HepG2 (cell line): ENCODE measurements around the gene KDELR3. TPM values are rescaled to one million over a fixed set of nuclear protein-coding genes. Genes with fewer than 3 reads are reported as not detected.

ENCODE experiments used
- ATM ChIP-seq: fragments of 450-650 bp; IDR thresholded peaks from 2 replicates; pipeline ENCODE4 v1.7.1; 2017; ENCODE audit warnings: mild to moderate bottlenecking, borderline replicate concordance
- CBX2 ChIP-seq, 2 experiments: fragments of 200-600 bp in 1 of 2; sonication (generic); formaldehyde crosslinking in 1 of 2; IDR thresholded peaks; 2 replicates each; pipeline versions ENCODE4 v1.7.0 to v1.8.1; 2018 to 2022; ENCODE audit warnings: low read depth in 2 of 2, low read length in 1 of 2, mild to moderate bottlenecking in 1 of 2, missing genetic modification reagents in 1 of 2
- CEBPG ChIP-seq: IDR thresholded peaks from 2 replicates; pipeline ENCODE4 v1.6.1; 2016
- ELF4 ChIP-seq: sonication (generic); formaldehyde crosslinking; IDR thresholded peaks from 2 replicates; pipeline ENCODE4 v1.5.0; 2020; ENCODE audit warnings: missing genetic modification reagents, mild to moderate bottlenecking, moderate library complexity, borderline replicate concordance
- ETV5 ChIP-seq: IDR thresholded peaks from 2 replicates; pipeline ENCODE4 v1.6.1; 2018; ENCODE audit warnings: missing biosample characterization, missing genetic modification reagents, inconsistent platforms, borderline replicate concordance
- FOXC1 ChIP-seq: sonication (generic); formaldehyde crosslinking; IDR thresholded peaks from 2 replicates; pipeline ENCODE4 v1.8.0; 2022; ENCODE audit warnings: mild to moderate bottlenecking, missing genetic modification reagents, borderline replicate concordance
- FOXK1 ChIP-seq: sonication (generic); formaldehyde crosslinking; IDR thresholded peaks from 2 replicates; pipeline ENCODE4 v1.4.0; 2020; ENCODE audit warnings: low read depth, missing genetic modification reagents, borderline replicate concordance
- GTF2F1 ChIP-seq: fragments of 150-350 bp; IDR thresholded peaks from 2 replicates; pipeline ENCODE4 v1.6.1; 2014; ENCODE audit warnings: low read length
- HINFP ChIP-seq: sonication (generic); formaldehyde crosslinking; IDR thresholded peaks from 2 replicates; pipeline ENCODE4 v1.4.0; 2020; ENCODE audit warnings: low read depth, mild to moderate bottlenecking, missing genetic modification reagents
- KLF9 ChIP-seq: IDR thresholded peaks from 2 replicates; pipeline ENCODE4 v1.6.1; 2016; ENCODE audit warnings: low read depth
- MAFK ChIP-seq, 2 experiments: IDR thresholded peaks in 1 of 2; conservative IDR thresholded peaks in 1 of 2; 2 replicates each; pipeline ENCODE4 v1.6.1; 2011; ENCODE audit warnings: improper control_type of control experiment in 2 of 2, low read length in 2 of 2
- MIER2 ChIP-seq: IDR thresholded peaks from 2 replicates; pipeline ENCODE4 v1.6.1; 2016; ENCODE audit warnings: missing biosample characterization, missing genetic modification reagents
- NKX3-1 ChIP-seq: sonication (generic); formaldehyde crosslinking; IDR thresholded peaks from 2 replicates; pipeline ENCODE4 v1.5.0; 2020; ENCODE audit warnings: missing genetic modification reagents
- REL ChIP-seq: sonication (generic); formaldehyde crosslinking; conservative IDR thresholded peaks from 2 replicates; pipeline ENCODE4 v1.8.0; 2022; ENCODE audit warnings: mild to moderate bottlenecking, missing genetic modification reagents, moderate library complexity
- SIX1 ChIP-seq: sonication (generic); formaldehyde crosslinking; IDR thresholded peaks from 2 replicates; pipeline ENCODE4 v1.4.0; 2020; ENCODE audit warnings: missing genetic modification reagents, borderline replicate concordance
- SMC3 ChIP-seq: IDR thresholded peaks from 2 replicates; pipeline ENCODE4 v1.6.1; 2011; ENCODE audit warnings: low read length, improper control_type of control experiment
- SRF ChIP-seq: IDR thresholded peaks from 2 replicates; pipeline ENCODE4 v1.6.1; 2011; ENCODE audit warnings: mild to moderate bottlenecking, low read depth, low read length, moderate library complexity
- TOPORS ChIP-seq: sonication (generic); formaldehyde crosslinking; IDR thresholded peaks from 2 replicates; pipeline ENCODE4 v1.8.0; 2023; ENCODE audit warnings: mild to moderate bottlenecking, missing genetic modification reagents
- TRAFD1 ChIP-seq: sonication (generic); formaldehyde crosslinking; IDR thresholded peaks from 2 replicates; pipeline ENCODE4 v1.5.1; 2020; ENCODE audit warnings: missing genetic modification reagents, mild to moderate bottlenecking, borderline replicate concordance
- ZBTB7A ChIP-seq: sonication (generic); formaldehyde crosslinking; IDR thresholded peaks from 2 replicates; pipeline ENCODE4 v1.8.0; 2022; ENCODE audit warnings: mild to moderate bottlenecking, missing genetic modification reagents
- ZKSCAN8 ChIP-seq: IDR thresholded peaks from 2 replicates; pipeline ENCODE4 v1.6.1; 2016; ENCODE audit warnings: borderline replicate concordance, missing genetic modification reagents, missing compliant biosample characterization
- ZNF350 ChIP-seq: sonication (generic); formaldehyde crosslinking; IDR thresholded peaks from 2 replicates; pipeline ENCODE4 v1.4.0; 2020; ENCODE audit warnings: mild to moderate bottlenecking, low read depth, missing genetic modification reagents, borderline replicate concordance
- ZNF557 ChIP-seq: sonication (generic); formaldehyde crosslinking; IDR thresholded peaks from 2 replicates; pipeline ENCODE4 v1.4.0; 2020; ENCODE audit warnings: missing genetic modification reagents
- ZNF615 ChIP-seq: sonication (generic); formaldehyde crosslinking; IDR thresholded peaks from 2 replicates; pipeline ENCODE4 v1.5.0; 2020; ENCODE audit warnings: mild to moderate bottlenecking, missing genetic modification reagents, borderline replicate concordance
- ZNF703 ChIP-seq: sonication (generic); formaldehyde crosslinking; IDR thresholded peaks from 2 replicates; pipeline ENCODE4 v1.5.1; 2020; ENCODE audit warnings: missing genetic modification reagents, mild to moderate bottlenecking, moderate library complexity, borderline replicate concordance
- ZNF883 ChIP-seq: sonication (generic); formaldehyde crosslinking; IDR thresholded peaks from 2 replicates; pipeline ENCODE4 v1.5.1; 2020; ENCODE audit warnings: mild to moderate bottlenecking, missing genetic modification reagents; ENCODE audit errors: not compliant biosample characterization
- ZNF891 ChIP-seq: sonication (generic); formaldehyde crosslinking; IDR thresholded peaks from 2 replicates; pipeline ENCODE4 v1.5.0; 2020; ENCODE audit warnings: mild to moderate bottlenecking, missing genetic modification reagents
- polyA plus RNA-seq, 8 experiments: library from polyadenylated mRNA; depleted of rRNA in 3 of 8; stranded (reverse) in 7 of 8; unstranded in 1 of 8; fragments of >200 nt; fragmentation: Illumina TruSeq in 4 of 8; extraction: Trizol in 4 of 8; gene quantifications; 2 replicates each; pipeline versions ENCODE4 v1.2.1 to v1.2.3, GENCODE V29; 2011 to 2016; ENCODE audit warnings: low read depth in 4 of 8, missing spikeins in 1 of 8, mixed read lengths in 1 of 8; ENCODE audit not compliant: insufficient read depth in 1 of 8
- total RNA-seq, 5 experiments: library from RNA; depleted of rRNA; stranded (reverse); fragments of >200 nt; fragmentation: Illumina TruSeq; extraction: Trizol; gene quantifications; 2 replicates each; pipeline ENCODE4 v1.2.3, GENCODE V29; 2016; ENCODE audit warnings: low read depth in 1 of 5
- TF ChIP-seq, protein P1 (sequence below), 2 experiments: fragments of 450-650 bp in 1 of 2; sonication (generic) in 1 of 2; formaldehyde crosslinking; IDR thresholded peaks; 2 replicates each; pipeline versions ENCODE4 v1.5.0 to v1.8.0; 2020 to 2022; ENCODE audit warnings: mild to moderate bottlenecking in 1 of 2, missing genetic modification reagents in 1 of 2
- TF ChIP-seq, protein P2 (sequence below): IDR thresholded peaks from 2 replicates; pipeline ENCODE4 v1.6.1; 2016; ENCODE audit warnings: mild to moderate bottlenecking, missing biosample characterization, missing genetic modification reagents

KDELR3 gene
- total and polyA plus RNA-seq, 2 of the 13 experiments (the other 11 are each of a cell fraction or from before 2014, with no cell fraction given) = 24.2 to 65.7 TPM

DNA sequence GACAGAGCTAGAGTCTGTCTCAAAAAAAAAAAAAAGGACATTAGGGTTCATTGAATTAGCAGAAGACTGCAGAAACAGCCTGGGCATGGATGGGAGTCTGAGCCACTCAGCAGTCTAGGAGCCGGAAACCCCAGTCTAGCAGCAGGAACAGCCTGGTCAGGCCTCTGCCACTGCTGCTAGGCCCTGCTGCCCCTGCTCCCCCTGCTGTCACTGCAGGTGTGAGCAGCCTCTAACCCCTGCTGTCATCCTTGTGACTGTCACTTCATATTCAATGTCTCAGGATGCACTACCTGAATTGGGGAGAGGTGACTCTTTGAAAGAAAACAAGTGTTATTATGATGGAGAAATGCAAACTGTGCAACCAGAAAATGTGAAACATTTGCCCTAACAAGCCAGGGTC, 45.2 kb downstream of the KDELR3 start (continued):
- TF ChIP-seq, protein P1, sequence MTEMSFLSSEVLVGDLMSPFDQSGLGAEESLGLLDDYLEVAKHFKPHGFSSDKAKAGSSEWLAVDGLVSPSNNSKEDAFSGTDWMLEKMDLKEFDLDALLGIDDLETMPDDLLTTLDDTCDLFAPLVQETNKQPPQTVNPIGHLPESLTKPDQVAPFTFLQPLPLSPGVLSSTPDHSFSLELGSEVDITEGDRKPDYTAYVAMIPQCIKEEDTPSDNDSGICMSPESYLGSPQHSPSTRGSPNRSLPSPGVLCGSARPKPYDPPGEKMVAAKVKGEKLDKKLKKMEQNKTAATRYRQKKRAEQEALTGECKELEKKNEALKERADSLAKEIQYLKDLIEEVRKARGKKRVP (CRISPR knock-in tag; IDR thresholded peaks at IDR 0.05) = no peak
- TF ChIP-seq CBX2 (IDR thresholded peaks at IDR 0.05; ENCODE audit: low read depth, low read length) (no peak), CBX2 (CRISPR knock-in tag; IDR thresholded peaks at IDR 0.05; ENCODE audit: low read depth) (no peak), NKX3-1 (CRISPR knock-in tag) (no peak), TOPORS (no peak), SMC3 (peak; percentile 63), KLF9 (CRISPR knock-in tag) (no peak), ATM (no peak), ZNF703 (CRISPR knock-in tag) (no peak), ZKSCAN8 (CRISPR knock-in tag) (no peak), ZNF557 (CRISPR knock-in tag) (no peak), ZNF350 (no peak), HINFP (CRISPR knock-in tag) (no peak), ZNF891 (0 out of 2 replicates have a peak, but pooled peaks have one; percentile 40), SRF (no peak), MAFK (conservative IDR thresholded peaks at IDR 0.05 in 1 of 2, IDR thresholded peaks at IDR 0.05 in 1 of 2; ENCODE audit: low read length in 2 of 2) (no peak), MIER2 (CRISPR knock-in tag) (no peak), SIX1 (no peak), ETV5 (CRISPR knock-in tag) (peak; percentile 37; the same call in 1 of the 2 replicates), REL (CRISPR knock-in tag) (no peak), GTF2F1 (no peak), ZBTB7A (CRISPR knock-in tag) (no peak), FOXK1 (CRISPR knock-in tag) (no peak), TRAFD1 (CRISPR knock-in tag) (no peak), ELF4 (CRISPR knock-in tag) (no peak), FOXC1 (no peak), ZNF615 (CRISPR knock-in tag) (no peak), CEBPG (CRISPR knock-in tag) (no peak), ZNF883 (CRISPR knock-in tag) (no peak)
- TF ChIP-seq, protein P2, sequence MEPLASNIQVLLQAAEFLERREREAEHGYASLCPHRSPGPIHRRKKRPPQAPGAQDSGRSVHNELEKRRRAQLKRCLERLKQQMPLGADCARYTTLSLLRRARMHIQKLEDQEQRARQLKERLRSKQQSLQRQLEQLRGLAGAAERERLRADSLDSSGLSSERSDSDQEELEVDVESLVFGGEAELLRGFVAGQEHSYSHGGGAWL = no peak
